HL-60 (cell line): ENCODE results near the gene PDE11A.

Experiments used
- DNase-seq, 2 experiments: peaks; one replicate each; pipeline ENCODE4 v3.0.0-alpha.2; 2010 to 2020; ENCODE audit warnings: low read depth in 1 of 2, low spot score in 1 of 2
- H3K27ac ChIP-seq: fragments of 250-450 bp; sonication (Bioruptor Pico); replicated peaks from 2 replicates; pipeline ENCODE4 v1.5.1; 2020; ENCODE audit warnings: mild to moderate bottlenecking, moderate library complexity
- H3K27me3 ChIP-seq: fragments of 250-450 bp; sonication (Bioruptor Pico); 2 replicates; pipeline ENCODE4 v1.5.1; 2021; ENCODE audit warnings: mild to moderate bottlenecking, moderate library complexity; ENCODE audit not compliant: insufficient read depth, poor library complexity, severe bottlenecking
- H3K4me3 ChIP-seq: replicated peaks from 2 replicates; pipeline ENCODE4 v1.5.1; 2011; ENCODE audit warnings: mild to moderate bottlenecking, control low read depth, low read length; ENCODE audit not compliant: insufficient read depth
- CTCF ChIP-seq: IDR thresholded peaks from one replicate; pipeline ENCODE4 v1.5.1; 2011; ENCODE audit warnings: low read length, control low read depth, inconsistent platforms; ENCODE audit not compliant: insufficient read depth
- GABPA ChIP-seq: IDR thresholded peaks from 2 replicates; pipeline ENCODE4 v1.6.1; 2012; ENCODE audit warnings: low read depth
- POLR2AphosphoS5 ChIP-seq: IDR thresholded peaks from 2 replicates; pipeline ENCODE4 v1.6.1; 2012; ENCODE audit warnings: low read depth
- SPI1 ChIP-seq: IDR thresholded peaks from 2 replicates; pipeline ENCODE4 v1.6.1; 2012; ENCODE audit warnings: low read depth, mild to moderate bottlenecking, borderline replicate concordance
- TF ChIP-seq, protein P1 (sequence below): IDR thresholded peaks from 2 replicates; pipeline ENCODE4 v1.6.1; 2012; ENCODE audit warnings: low read depth; ENCODE audit not compliant: insufficient replicate concordance

PDE11A gene

DNA sequence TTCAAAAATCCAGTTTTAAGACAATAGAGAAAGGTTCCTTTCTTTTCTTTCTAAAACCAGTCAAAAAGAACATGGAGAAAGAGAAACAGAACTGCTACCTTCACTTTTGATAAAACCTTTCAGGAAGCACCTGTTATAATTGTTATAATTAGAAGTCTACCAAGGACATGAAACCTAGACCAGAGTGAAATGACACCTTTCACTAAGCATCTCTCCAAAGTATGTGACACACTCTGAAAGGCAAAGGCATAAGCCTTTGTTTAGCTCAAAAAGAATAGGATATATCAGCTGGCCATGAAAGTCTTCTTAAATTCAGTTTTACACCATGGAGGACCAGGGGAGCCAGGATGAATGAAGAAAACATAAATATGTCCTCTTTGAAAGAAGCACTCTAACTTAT is 20.9 kb upstream of the PDE11A start:
- Histone ChIP-seq H3K4me3 (no peak overlapping the region), H3K27ac (no peak overlapping the region), H3K27me3 (no peaks in the 10 kb centered on the region)
- DNase-seq = no peak
- TF ChIP-seq, protein P1, sequence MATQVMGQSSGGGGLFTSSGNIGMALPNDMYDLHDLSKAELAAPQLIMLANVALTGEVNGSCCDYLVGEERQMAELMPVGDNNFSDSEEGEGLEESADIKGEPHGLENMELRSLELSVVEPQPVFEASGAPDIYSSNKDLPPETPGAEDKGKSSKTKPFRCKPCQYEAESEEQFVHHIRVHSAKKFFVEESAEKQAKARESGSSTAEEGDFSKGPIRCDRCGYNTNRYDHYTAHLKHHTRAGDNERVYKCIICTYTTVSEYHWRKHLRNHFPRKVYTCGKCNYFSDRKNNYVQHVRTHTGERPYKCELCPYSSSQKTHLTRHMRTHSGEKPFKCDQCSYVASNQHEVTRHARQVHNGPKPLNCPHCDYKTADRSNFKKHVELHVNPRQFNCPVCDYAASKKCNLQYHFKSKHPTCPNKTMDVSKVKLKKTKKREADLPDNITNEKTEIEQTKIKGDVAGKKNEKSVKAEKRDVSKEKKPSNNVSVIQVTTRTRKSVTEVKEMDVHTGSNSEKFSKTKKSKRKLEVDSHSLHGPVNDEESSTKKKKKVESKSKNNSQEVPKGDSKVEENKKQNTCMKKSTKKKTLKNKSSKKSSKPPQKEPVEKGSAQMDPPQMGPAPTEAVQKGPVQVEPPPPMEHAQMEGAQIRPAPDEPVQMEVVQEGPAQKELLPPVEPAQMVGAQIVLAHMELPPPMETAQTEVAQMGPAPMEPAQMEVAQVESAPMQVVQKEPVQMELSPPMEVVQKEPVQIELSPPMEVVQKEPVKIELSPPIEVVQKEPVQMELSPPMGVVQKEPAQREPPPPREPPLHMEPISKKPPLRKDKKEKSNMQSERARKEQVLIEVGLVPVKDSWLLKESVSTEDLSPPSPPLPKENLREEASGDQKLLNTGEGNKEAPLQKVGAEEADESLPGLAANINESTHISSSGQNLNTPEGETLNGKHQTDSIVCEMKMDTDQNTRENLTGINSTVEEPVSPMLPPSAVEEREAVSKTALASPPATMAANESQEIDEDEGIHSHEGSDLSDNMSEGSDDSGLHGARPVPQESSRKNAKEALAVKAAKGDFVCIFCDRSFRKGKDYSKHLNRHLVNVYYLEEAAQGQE = no peak
- TF ChIP-seq CTCF (no peak), GABPA (no peak), POLR2AphosphoS5 (no peak), SPI1 (no peak)

DNA sequence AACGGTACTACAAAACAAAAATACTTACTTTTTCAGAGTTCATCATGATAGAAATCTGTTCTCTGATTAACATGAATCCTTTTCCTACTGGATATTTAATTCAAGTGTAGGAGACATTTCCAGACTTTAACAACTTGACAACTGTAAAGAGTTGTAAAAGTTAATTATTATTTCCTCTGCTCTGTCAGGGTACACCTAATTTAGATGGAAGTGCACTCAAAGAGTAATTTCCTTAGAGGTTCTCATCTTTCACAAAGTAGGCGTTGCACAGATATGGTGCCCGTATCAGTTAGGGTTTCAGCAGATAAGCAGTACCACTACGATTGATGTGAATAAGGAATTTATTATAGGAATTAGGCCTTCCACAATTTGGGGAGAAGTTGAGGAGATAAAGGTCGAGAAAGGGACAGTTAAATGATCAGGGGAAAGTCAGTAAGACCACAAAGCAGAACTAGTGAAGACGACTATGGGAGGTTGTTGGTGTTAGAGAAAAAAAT is 16.2 kb upstream of the PDE11A start:
- TF ChIP-seq SPI1 (no peak), POLR2AphosphoS5 (no peak), CTCF (no peak), GABPA (no peak)
- TF ChIP-seq, protein P1 = no peak
- Histone ChIP-seq H3K4me3 (no peak overlapping the region), H3K27ac (no peak overlapping the region), H3K27me3 (no peaks in the 10 kb centered on the region)
- no peak for DNase-seq

DNA sequence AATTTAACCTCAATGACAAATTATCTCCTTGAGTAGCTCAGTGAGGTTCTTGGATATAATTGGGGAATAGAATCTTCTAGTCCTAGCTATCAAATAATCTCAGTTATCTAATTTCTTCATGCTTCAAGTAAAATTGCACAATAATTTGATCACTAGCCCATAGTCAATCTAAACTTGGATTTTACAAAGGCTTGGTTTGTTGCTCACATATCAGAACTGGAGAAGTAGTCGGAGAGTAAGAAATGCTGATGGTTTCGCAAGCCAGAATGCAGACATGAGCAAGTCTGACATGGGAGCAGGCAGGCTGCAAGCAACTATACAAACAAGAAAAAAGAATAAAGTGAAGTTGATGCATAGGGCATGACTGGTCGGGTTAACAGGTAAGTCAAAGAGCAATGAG is 11.7 kb upstream of the PDE11A start:
- TF ChIP-seq GABPA = no peak
- no peak for TF ChIP-seq SPI1
- no peak for TF ChIP-seq POLR2AphosphoS5
- TF ChIP-seq, protein P1 = no peak
- TF ChIP-seq CTCF = no peak
- no peak overlapping the region for H3K27ac ChIP-seq
- H3K4me3 ChIP-seq = no peak overlapping the region
- DNase-seq = no peak
- H3K27me3 ChIP-seq = no peaks in the 10 kb centered on the region
